HPDE6-E6E7 (cell line): ENCODE measurements around the gene INPP5D.
A peak's percentile ranks its signal among the peaks of the same experiment; 100 is the strongest.
"Not testable (repeated sequence)": the region's sequence is repeated elsewhere in the genome, so short reads cannot be mapped to it uniquely, and the experiment has no call there.

Source experiments
- DNase-seq: peaks from one replicate; pipeline ENCODE4 v3.0.0; 2011; ENCODE audit warnings: missing footprints; ENCODE audit errors: extremely low spot score

The INPP5D gene

GRCh38 chr2:233143700-233144331 lies 83.7 kb downstream of the INPP5D start:
- no peak for DNase-seq

- DNase-seq, result no peak
These were observed 85.6 kb downstream of the INPP5D start for GRCh38 chr2:233145726-233146125.

- DNase-seq, result no peak
These were observed 86.1 kb downstream of the INPP5D start for GRCh38 chr2:233146194-233146593.

- no peak for DNase-seq
These were observed 87.1 kb downstream of the INPP5D start for GRCh38 chr2:233147136-233147828.

- no peak for DNase-seq
These were observed 87.7 kb downstream of the INPP5D start for GRCh38 chr2:233147829-233148167.

GRCh38 chr2:233148354-233148753 lies 88.2 kb downstream of the INPP5D start:
- no peak for DNase-seq

- no peak for DNase-seq
These were observed 92.4 kb downstream of the INPP5D start for GRCh38 chr2:233152541-233152940.

GRCh38 chr2:233153146-233153798 lies 93.1 kb downstream of the INPP5D start:
- DNase-seq, result no peak

GRCh38 chr2:233156001-233156400 lies 95.9 kb downstream of the INPP5D start:
- DNase-seq, result no peak

- not testable (repeated sequence) for DNase-seq
These were observed 96.3 kb downstream of the INPP5D start for GRCh38 chr2:233156461-233156860.

GRCh38 chr2:233161730-233162129 lies 101.6 kb downstream of the INPP5D start:
- no peak for DNase-seq

- no peak for DNase-seq
These were observed 102.6 kb downstream of the INPP5D start for GRCh38 chr2:233162770-233163169.

- DNase-seq, result no peak
These were observed 103.5 kb downstream of the INPP5D start for GRCh38 chr2:233163486-233164103.

- no peak for DNase-seq
These were observed 104.0 kb downstream of the INPP5D start for GRCh38 chr2:233164128-233164635.

GRCh38 chr2:233164967-233165366 lies 104.8 kb downstream of the INPP5D start:
- no peak for DNase-seq

- no peak for DNase-seq
These were observed 105.4 kb downstream of the INPP5D start for GRCh38 chr2:233165543-233165894.

- peak; percentile 57 for DNase-seq
These were observed 105.9 kb downstream of the INPP5D start for GRCh38 chr2:233165895-233166661.

GRCh38 chr2:233168445-233168844 lies 108.3 kb downstream of the INPP5D start:
- DNase-seq, result no peak

GRCh38 chr2:233168919-233169318 lies 108.8 kb downstream of the INPP5D start:
- DNase-seq, result no peak

- DNase-seq, result no peak
These were observed 111.2 kb downstream of the INPP5D start for GRCh38 chr2:233171344-233171743.

GRCh38 chr2:233173115-233173514 lies 113.0 kb downstream of the INPP5D start:
- DNase-seq, result no peak

GRCh38 chr2:233174137-233174536 lies 114.0 kb downstream of the INPP5D start:
- no peak for DNase-seq
